Fibroblast of pulmonary artery (primary cell): ENCODE data around the gene LPP.

Source experiments
- DNase-seq: peaks from one replicate; pipeline ENCODE4 v3.0.0-alpha.2; 2010; ENCODE audit warnings: low read depth
- H3K4me3 ChIP-seq: replicated peaks from 2 replicates; pipeline ENCODE4 v1.5.1; 2011; ENCODE audit warnings: low read depth, mild to moderate bottlenecking, control low read depth, low read length, moderate library complexity
- CTCF ChIP-seq: IDR thresholded peaks from 2 replicates; pipeline ENCODE4 v1.5.1; 2011; ENCODE audit warnings: mild to moderate bottlenecking, control low read depth, low read length, inconsistent platforms; ENCODE audit errors: missing control alignments

LPP gene

GRCh38 chr3:188888321-188889053 lies 734.5 kb downstream of the LPP start:
- H3K4me3 ChIP-seq, result no peak overlapping the region
- TF ChIP-seq CTCF, result no peak
- no peak for DNase-seq

GRCh38 chr3:188889054-188889491 lies 735.1 kb downstream of the LPP start:
- DNase-seq, result no peak
- no peak for TF ChIP-seq CTCF
- H3K4me3 ChIP-seq, result no peak overlapping the region

- no peak for TF ChIP-seq CTCF
- no peak overlapping the region for H3K4me3 ChIP-seq
- DNase-seq, result peak; percentile 69
Measured at GRCh38 chr3:188890572-188891270, 736.8 kb downstream of the LPP start.

- no peak for DNase-seq
- no peak for TF ChIP-seq CTCF
Measured at GRCh38 chr3:188899881-188900280, 745.9 kb downstream of the LPP start.

GRCh38 chr3:188900421-188900951 lies 746.5 kb downstream of the LPP start:
- H3K4me3 ChIP-seq, result no peak overlapping the region
- DNase-seq, result peak; percentile 93
- TF ChIP-seq CTCF, result no peak

More at GRCh38 chr3:188899881-188900280, 745.9 kb downstream of the LPP start:
- no peak overlapping the region for H3K4me3 ChIP-seq

GRCh38 chr3:188901126-188901525 lies 747.2 kb downstream of the LPP start:
- DNase-seq, result no peak
- H3K4me3 ChIP-seq, result peak overlapping the region; percentile 19
- no peak for TF ChIP-seq CTCF
